GM21515 (cell line): Measurements from ENCODE around the gene HOXD4.

Experiments used
- ATAC-seq: cut with Tn5 transposase; IDR thresholded peaks from one replicate; pipeline ENCODE4 v1.9.1; 2021; ENCODE audit not compliant: unreplicated experiment

HOXD4 gene

GRCh38 chr2:176114120-176114929, 37.0 kb upstream of the HOXD4 start:
- ATAC-seq: no peak

DNA sequence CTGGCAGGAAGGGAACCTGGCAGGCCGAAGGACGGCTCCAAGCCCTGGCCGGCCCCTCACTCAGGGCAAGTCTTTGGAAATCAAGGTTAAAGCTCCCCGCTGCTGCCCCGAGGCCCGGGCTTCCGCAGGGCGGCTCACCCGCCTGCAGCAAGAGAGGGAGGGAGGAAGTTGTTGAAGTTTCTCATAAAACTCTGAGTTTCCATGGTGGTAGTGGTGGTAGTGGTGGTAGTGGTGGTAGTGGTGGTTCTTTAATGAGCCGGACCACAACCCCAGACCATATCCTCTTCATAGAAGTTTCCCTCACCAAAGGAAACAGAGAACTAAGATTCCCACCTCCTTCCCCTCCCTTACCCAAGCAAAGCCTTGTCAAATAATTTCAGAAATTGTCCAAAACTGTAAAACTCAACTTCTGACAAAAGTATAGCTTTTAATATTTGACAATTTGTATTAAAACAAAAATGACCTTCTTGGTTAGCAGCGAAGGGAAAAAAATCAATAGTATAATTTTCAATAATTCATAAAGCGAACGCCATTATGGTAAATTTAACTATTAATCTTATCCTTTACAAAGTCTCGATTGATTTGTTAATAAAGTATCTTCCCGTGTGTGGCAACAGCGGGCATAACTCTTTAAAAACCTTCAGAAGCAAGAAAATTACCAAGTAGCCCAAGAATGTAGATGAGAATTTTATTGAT, 36.3 kb upstream of the HOXD4 start:
- no peak for ATAC-seq

DNA sequence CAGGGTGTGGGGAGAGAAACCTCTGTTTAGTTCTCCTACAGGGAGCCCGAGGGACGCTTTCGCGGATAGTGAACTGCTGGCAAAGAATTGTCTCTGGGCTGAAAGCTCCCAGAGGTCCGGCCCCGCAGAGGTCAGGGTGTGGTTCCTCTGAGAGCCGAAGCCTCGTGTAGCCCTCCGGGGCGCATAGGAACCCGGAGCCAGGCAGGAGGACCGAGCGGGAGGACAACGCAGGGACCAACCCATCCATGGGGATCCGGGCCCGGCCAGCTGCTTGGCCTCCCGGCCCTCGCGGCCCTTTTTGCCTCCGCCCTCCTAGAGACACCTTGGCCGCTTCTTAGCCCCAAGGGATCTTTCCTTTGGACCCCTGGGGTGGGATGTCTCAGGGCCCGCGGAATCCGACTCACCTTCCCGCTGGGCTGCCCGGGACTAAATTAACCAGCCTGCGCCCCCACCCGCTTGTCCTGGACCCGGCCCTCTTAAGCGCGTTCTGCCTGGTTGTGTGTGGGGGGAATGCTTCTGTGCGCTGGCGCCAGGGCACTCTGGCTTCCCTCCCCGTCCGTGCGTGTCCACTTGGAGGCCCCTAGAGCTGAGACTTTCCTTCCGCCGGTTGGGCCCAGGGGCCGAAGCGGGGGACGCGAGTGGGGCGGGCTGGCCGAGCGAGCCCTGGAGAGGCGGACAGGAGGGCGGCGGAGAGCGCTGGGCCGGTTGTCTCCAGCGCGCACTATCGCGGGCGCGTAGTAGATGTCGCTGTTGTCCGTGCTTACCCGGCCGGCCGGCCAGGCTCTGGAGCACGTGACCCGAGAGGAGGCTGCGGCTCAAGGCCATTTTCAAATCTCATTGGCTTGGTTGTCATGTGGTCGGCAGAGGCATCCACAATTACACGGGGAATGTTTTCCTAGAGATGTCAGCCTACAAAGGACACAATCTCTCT, 35.2 kb upstream of the HOXD4 start, which contains the start of gene HOXD10:
Gene HOXD10, plus strand, starts transcription at position 896 of the 931 bp plus-strand sequence. CDS start 56 bp downstream, outside the sequence.
- ATAC-seq: no peak

- ATAC-seq: no peak
These were observed 34.1 kb upstream of the HOXD4 start for GRCh38 chr2:176117162-176117822.

DNA sequence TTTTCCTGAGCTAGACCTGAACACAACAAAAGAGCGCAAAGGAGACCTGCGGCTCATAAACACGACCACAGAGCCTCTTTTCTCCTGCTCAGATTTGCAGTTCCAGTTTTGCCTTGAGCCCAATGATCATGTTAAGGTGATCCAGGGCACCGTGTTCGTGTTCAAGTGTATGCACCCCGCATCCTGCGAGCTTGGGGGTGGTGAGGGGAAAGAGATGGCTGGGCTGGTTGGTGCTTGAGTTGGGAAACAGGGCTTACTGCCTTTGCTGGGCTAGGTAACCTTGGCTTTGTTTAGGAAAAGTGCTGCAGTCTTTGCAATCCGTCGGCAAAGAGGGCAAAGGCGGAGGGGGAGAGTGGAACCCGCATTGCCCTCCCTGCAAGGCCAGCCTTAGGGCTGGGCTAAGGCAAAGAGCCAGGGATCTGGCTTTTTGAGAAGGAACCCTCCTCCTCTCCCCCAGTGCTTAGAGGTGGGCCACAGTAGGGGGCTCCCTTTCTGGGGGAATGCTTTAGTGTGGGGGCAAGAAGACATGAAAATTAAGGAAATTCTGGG, 33.5 kb upstream of the HOXD4 start:
- no peak for ATAC-seq

- ATAC-seq: no peak
These were observed 32.6 kb upstream of the HOXD4 start for GRCh38 chr2:176118601-176119339.

DNA sequence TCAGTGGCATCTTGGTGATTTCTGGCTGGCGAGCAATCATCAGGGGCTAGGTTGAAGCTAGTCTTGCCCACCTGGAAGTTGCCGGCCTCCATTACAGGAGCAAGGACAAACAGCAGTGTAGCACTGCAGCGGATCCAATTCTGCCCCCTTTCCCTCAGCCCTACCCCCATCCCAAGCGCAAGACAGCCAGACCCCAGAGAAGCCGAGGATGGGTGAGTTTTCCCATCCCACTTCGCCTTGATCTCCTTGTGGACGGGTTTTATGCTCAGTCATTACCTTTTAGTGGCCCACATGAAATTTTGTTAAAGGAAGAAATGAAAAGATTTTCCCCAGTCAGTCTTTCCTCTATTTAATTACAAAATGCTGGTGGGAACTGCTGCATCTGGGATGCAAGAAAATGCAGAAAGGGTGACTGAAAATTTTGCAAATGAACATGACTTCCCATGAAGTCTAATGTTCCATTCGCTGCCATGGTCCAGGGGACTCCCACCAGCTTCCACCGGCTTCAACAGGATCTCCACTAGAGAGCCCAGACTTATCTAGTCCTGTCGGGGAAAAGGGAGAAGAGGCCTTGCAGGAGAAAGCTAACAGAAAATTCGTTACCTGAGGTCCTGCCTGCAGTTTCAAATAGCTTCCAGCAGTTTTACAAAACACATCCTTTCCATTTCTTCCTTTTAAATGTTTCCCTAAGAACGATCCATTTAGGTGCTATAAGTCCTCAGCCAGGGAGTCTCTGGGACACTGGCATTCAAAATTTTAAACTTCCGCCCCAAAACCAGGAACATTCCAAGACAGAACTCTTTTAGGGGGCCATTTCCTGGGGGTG, 30.8 kb upstream of the HOXD4 start:
- ATAC-seq: no peak

- ATAC-seq: no peak
These were observed 29.9 kb upstream of the HOXD4 start for GRCh38 chr2:176121190-176122051.

GRCh38 chr2:176122052-176122682, 29.2 kb upstream of the HOXD4 start:
- ATAC-seq: no peak

GRCh38 chr2:176122683-176123410, 28.5 kb upstream of the HOXD4 start, which contains the start of gene HOXD9:
Gene HOXD9, plus strand, starts transcription at chr2:176122719. Its CDS starts 50 bp downstream, at chr2:176122769.
- ATAC-seq: no peak

GRCh38 chr2:176123411-176124109, 27.8 kb upstream of the HOXD4 start:
- no peak for ATAC-seq

DNA sequence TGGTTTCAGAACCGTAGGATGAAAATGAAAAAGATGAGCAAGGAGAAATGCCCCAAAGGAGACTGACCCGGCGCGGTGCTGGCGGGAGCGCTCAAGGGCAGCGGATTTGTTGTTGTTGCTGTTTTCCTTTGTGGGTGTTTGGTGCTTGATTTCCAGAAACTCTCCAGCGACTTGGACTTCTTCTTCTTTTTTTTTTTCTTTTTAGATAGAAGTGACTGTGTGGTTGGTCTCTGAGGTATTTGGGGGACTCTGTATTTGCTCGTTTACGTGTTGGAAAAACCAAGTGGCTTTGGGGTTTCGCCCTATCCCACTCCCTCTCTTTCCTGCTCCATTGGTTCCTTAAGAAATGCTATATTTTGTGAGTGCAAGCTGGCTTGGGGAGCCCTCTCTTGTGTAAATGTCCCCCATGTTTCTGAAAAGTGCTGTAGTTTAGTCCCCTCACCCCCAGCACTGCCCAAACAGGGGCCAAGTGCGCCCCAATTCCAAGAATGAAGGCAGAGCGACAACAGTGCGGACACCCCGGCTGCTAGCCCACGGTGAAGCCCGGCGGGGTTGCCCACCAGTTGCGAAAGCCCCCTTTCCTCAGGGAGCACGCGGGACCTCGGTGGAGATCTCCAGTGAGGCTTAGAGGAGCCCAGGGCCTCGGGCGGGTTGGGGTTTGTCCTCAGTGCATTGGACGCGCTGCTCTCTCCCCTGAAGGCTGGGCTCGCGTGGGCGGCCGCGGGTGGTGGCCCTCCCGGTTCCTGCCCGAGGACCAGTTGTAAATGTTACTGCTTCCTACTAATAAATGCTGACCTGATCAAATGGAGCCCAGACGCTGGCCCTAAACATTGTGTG, 27.0 kb upstream of the HOXD4 start:
- ATAC-seq: no peak

DNA sequence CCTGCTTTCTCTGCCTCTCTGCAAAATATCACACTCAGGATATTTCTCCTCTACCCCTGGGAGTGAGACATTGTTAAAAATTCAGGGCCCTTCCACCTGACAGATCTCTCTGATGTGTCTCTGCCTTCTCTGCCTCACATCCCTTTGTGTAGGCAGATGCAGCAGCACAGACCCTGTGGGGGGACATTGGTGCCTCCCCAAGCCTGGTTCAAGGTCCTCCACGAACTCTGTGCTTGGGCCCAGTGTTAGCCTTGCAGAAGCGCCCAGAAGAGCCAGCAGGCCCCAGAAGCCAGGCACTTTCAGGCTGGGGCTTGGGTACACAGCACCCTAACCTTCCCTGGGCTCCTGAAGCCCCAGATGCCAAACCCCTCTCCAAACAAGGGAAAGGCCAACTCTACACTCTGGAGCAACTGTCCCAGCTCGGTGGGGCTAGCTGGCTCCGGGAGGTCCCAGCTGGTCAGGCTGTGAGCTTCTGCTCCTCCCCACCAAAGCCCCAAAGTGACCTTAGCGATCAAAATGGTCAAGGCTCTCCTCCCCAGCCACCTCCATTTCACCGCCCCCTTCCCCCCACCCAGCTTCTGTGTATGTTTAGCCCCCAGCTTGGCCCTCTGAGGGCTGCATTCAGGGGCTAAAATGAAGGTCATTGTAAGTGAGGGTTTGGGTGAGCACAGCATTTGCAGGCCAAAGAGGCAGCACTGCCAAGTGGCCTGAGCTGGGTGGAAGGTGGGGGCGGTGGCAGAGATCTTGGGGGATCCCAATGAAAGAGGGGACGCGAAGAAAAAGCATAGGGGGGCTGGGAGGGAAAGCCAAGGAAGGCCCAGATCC, 26.2 kb upstream of the HOXD4 start:
- ATAC-seq: no peak

GRCh38 chr2:176125772-176126054, 25.6 kb upstream of the HOXD4 start:
- ATAC-seq: no peak
